K562 (cell line): ENCODE measurements around the gene ETV2. TPM values are rescaled to one million over a fixed set of nuclear protein-coding genes. Genes with fewer than 3 reads are reported as not detected.
A peak's percentile ranks its signal among the peaks of the same experiment; 100 is the strongest.

ENCODE experiments used
- ATF1 ChIP-seq, 2 experiments: fragments of 450-650 bp in 1 of 2; IDR thresholded peaks; 2 replicates each; pipeline ENCODE4 v1.6.1; 2016; ENCODE audit warnings: missing compliant biosample characterization in 1 of 2, missing genetic modification characterization in 1 of 2
- CAMTA2 ChIP-seq: fragments of 250-450 bp; sonication (Bioruptor Pico); conservative IDR thresholded peaks from 2 replicates; pipeline ENCODE4 v1.5.1; 2022
- CREBBP ChIP-seq: IDR thresholded peaks from one replicate; pipeline ENCODE4 v1.6.1; 2012; ENCODE audit warnings: low read depth, mild to moderate bottlenecking, control low read depth, inconsistent platforms, low read length
- HCFC1 ChIP-seq: IDR thresholded peaks from 2 replicates; pipeline ENCODE4 v1.6.1; 2012; ENCODE audit warnings: low read depth, low read length, improper control_type of control experiment
- MCM2 ChIP-seq: fragments of 450-650 bp; IDR thresholded peaks from 2 replicates; pipeline ENCODE4 v1.6.1; 2017; ENCODE audit warnings: low read depth, mild to moderate bottlenecking
- MXI1 ChIP-seq: IDR thresholded peaks from 2 replicates; pipeline ENCODE4 v1.6.1; 2011; ENCODE audit warnings: low read depth, mild to moderate bottlenecking, improper control_type of control experiment, low read length
- PML ChIP-seq: IDR thresholded peaks from 2 replicates; pipeline ENCODE4 v1.6.1; 2012; ENCODE audit warnings: low read length, inconsistent platforms
- PYGO2 ChIP-seq: fragments of 450-650 bp; IDR thresholded peaks from 2 replicates; pipeline ENCODE4 v1.6.1; 2016; ENCODE audit warnings: mild to moderate bottlenecking, missing genetic modification characterization, moderate library complexity, missing compliant biosample characterization
- RBM25 ChIP-seq: fragments of 200-400 bp; formaldehyde crosslinking; IDR thresholded peaks from 2 replicates; pipeline ENCODE4 v1.6.1; 2018; ENCODE audit warnings: low read length, low read depth, moderate library complexity; ENCODE audit not compliant: severe bottlenecking
- RFX5 ChIP-seq: IDR thresholded peaks from 2 replicates; pipeline ENCODE4 v1.6.1; 2011; ENCODE audit warnings: low read depth, mild to moderate bottlenecking, improper control_type of control experiment, low read length
- ZC3H8 ChIP-seq: fragments of 450-650 bp; IDR thresholded peaks from 2 replicates; pipeline ENCODE4 v1.6.1; 2017
- ZNF324 ChIP-seq: fragments of 250-450 bp; sonication (Bioruptor Pico); IDR thresholded peaks from 2 replicates; pipeline ENCODE4 v1.4.0; 2020; ENCODE audit warnings: mild to moderate bottlenecking
- ZNF766 ChIP-seq: fragments of 200-800 bp; sonication (Bioruptor generic); conservative IDR thresholded peaks from 2 replicates; pipeline ENCODE4 v1.6.1; 2016; ENCODE audit warnings: missing genetic modification characterization, missing compliant biosample characterization
- ZNF77 ChIP-seq: fragments of 250-450 bp; sonication (Bioruptor Pico); IDR thresholded peaks from 2 replicates; pipeline ENCODE4 v1.5.0; 2020
- polyA plus RNA-seq, 8 experiments: library from polyadenylated mRNA; depleted of rRNA in 4 of 8; stranded (reverse) in 5 of 8; unstranded in 3 of 8; fragments of >200 nt; fragmentation: Nextera tagmentation in 2 of 8; fragmentation: Illumina TruSeq in 1 of 8; extraction: Ambion mirVana in 2 of 8; extraction: Trizol in 1 of 8; gene quantifications; 2 replicates each; pipeline versions ENCODE4 v1.2.1 to v1.2.3, GENCODE V29; 2011 to 2014; ENCODE audit warnings: inconsistent platforms in 1 of 8, missing spikeins in 1 of 8
- total RNA-seq, 7 experiments: library from RNA; depleted of rRNA in 6 of 7; stranded (reverse); fragments of >200 nt in 6 of 7; fragmentation: Illumina TruSeq in 2 of 7; extraction: Trizol in 2 of 7; gene quantifications; 2 replicates each; pipeline versions ENCODE4 v1.2.1 to v1.2.3, GENCODE V29; 2011 to 2021; ENCODE audit warnings: low replicate concordance in 1 of 7
- TF ChIP-seq, protein P1 (sequence below): fragments of 250-450 bp; sonication (Bioruptor Pico); IDR thresholded peaks from 2 replicates; pipeline ENCODE4 v1.5.0; 2020; ENCODE audit warnings: mild to moderate bottlenecking, borderline replicate concordance
- TF ChIP-seq, protein P2 (sequence below): fragments of 450-650 bp; formaldehyde crosslinking; IDR thresholded peaks from 2 replicates; pipeline ENCODE4 v1.4.0; 2020; ENCODE audit warnings: mild to moderate bottlenecking, moderate library complexity
- TF ChIP-seq, protein P3 (sequence below), 3 experiments: fragments of 200-800 bp in 1 of 3; fragments of 250-450 bp in 1 of 3; fragments of 450-650 bp in 1 of 3; sonication (Bioruptor Pico) in 1 of 3; sonication (Bioruptor generic) in 1 of 3; formaldehyde crosslinking in 1 of 3; IDR thresholded peaks; 2 replicates each; pipeline versions ENCODE4 v1.6.1 to v1.8.0; 2016 to 2022; ENCODE audit warnings: mild to moderate bottlenecking in 2 of 3, missing genetic modification characterization in 2 of 3, missing compliant biosample characterization in 1 of 3, moderate library complexity in 1 of 3
- TF ChIP-seq, protein P4 (sequence below): sonication (generic); formaldehyde crosslinking; IDR thresholded peaks from 2 replicates; pipeline ENCODE4 v1.8.0; 2022; ENCODE audit warnings: missing genetic modification reagents, mild to moderate bottlenecking, borderline replicate concordance

The ETV2 gene
- total and polyA plus RNA-seq, 9 of the 15 experiments (the other 6 are each of a cell fraction or from before 2014, with no cell fraction given) = 0.11 to 3.7 (median 0.55) TPM

DNA sequence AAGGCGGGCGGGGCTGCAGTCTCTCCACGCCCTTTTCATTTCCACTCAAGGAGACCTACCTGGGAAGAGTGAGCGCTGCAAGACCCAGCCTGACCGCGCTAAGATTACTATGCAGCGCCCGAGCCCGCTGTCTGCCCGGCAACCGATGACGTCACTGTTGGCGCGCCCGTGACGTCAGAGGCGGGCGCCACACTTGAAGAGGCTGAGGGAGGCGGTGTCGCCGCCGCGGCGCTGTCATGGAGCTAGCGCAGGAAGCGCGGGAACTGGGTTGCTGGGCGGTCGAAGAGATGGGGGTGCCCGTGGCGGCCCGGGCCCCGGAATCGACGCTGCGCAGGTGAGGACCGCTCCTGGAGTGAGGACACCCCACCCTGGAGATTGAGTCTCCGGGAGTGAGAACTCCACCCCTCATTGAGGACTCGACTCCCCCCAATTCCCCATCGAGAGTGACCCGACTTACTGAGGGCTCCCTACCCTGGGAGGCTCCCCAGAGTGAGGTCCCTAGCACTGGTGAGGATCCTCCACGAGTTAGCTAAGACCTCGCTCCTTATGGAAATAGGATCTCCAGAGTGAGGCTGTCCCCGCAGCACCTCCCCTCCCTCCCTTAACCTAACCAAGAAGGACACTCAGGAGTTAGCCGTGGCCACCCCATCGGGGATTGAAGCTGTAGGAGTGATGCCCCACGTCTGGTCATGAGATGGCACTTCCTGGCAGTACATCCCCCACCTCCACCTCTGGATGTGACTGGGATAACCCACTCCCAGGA lies 28.8 kb upstream of the ETV2 start, which contains the start of gene HAUS5 (continued):
- TF ChIP-seq CAMTA2 (CRISPR knock-in tag) (no peak), MXI1 (no peak), PYGO2 (tag) (no peak), ZC3H8 (no peak), RBM25 (no peak), ATF1 (CRISPR knock-in tag; IDR thresholded peaks at IDR 0.05) (peak; percentile 99), ATF1 (tag; IDR thresholded peaks at IDR 0.05) (peak; percentile 100), HCFC1 (peak; percentile 83), CREBBP (no peak), MCM2 (no peak), RFX5 (peak; percentile 100), ZNF324 (CRISPR knock-in tag) (0 out of 2 replicates have a peak, but pooled peaks have one; percentile 18), ZNF766 (CRISPR knock-in tag) (peak; percentile 47; the same call in 1 of the 2 replicates), ZNF77 (no peak), PML (peak; percentile 79)
- TF ChIP-seq, protein P1, sequence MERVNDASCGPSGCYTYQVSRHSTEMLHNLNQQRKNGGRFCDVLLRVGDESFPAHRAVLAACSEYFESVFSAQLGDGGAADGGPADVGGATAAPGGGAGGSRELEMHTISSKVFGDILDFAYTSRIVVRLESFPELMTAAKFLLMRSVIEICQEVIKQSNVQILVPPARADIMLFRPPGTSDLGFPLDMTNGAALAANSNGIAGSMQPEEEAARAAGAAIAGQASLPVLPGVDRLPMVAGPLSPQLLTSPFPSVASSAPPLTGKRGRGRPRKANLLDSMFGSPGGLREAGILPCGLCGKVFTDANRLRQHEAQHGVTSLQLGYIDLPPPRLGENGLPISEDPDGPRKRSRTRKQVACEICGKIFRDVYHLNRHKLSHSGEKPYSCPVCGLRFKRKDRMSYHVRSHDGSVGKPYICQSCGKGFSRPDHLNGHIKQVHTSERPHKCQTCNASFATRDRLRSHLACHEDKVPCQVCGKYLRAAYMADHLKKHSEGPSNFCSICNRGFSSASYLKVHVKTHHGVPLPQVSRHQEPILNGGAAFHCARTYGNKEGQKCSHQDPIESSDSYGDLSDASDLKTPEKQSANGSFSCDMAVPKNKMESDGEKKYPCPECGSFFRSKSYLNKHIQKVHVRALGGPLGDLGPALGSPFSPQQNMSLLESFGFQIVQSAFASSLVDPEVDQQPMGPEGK (CRISPR knock-in tag) = no peak
- TF ChIP-seq, protein P2, sequence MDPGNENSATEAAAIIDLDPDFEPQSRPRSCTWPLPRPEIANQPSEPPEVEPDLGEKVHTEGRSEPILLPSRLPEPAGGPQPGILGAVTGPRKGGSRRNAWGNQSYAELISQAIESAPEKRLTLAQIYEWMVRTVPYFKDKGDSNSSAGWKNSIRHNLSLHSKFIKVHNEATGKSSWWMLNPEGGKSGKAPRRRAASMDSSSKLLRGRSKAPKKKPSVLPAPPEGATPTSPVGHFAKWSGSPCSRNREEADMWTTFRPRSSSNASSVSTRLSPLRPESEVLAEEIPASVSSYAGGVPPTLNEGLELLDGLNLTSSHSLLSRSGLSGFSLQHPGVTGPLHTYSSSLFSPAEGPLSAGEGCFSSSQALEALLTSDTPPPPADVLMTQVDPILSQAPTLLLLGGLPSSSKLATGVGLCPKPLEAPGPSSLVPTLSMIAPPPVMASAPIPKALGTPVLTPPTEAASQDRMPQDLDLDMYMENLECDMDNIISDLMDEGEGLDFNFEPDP (CRISPR knock-in tag) = 0 out of 2 replicates have a peak, but pooled peaks have one; percentile 72
- TF ChIP-seq, protein P3, sequence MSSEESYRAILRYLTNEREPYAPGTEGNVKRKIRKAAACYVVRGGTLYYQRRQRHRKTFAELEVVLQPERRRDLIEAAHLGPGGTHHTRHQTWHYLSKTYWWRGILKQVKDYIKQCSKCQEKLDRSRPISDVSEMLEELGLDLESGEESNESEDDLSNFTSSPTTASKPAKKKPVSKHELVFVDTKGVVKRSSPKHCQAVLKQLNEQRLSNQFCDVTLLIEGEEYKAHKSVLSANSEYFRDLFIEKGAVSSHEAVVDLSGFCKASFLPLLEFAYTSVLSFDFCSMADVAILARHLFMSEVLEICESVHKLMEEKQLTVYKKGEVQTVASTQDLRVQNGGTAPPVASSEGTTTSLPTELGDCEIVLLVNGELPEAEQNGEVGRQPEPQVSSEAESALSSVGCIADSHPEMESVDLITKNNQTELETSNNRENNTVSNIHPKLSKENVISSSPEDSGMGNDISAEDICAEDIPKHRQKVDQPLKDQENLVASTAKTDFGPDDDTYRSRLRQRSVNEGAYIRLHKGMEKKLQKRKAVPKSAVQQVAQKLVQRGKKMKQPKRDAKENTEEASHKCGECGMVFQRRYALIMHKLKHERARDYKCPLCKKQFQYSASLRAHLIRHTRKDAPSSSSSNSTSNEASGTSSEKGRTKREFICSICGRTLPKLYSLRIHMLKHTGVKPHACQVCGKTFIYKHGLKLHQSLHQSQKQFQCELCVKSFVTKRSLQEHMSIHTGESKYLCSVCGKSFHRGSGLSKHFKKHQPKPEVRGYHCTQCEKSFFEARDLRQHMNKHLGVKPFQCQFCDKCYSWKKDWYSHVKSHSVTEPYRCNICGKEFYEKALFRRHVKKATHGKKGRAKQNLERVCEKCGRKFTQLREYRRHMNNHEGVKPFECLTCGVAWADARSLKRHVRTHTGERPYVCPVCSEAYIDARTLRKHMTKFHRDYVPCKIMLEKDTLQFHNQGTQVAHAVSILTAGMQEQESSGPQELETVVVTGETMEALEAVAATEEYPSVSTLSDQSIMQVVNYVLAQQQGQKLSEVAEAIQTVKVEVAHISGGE (CRISPR knock-in tag; IDR thresholded peaks at IDR 0.05) = 0 out of 6 replicates have a peak, but pooled peaks of 1 of the 3 experiments have one; percentile 44
- TF ChIP-seq, protein P4, sequence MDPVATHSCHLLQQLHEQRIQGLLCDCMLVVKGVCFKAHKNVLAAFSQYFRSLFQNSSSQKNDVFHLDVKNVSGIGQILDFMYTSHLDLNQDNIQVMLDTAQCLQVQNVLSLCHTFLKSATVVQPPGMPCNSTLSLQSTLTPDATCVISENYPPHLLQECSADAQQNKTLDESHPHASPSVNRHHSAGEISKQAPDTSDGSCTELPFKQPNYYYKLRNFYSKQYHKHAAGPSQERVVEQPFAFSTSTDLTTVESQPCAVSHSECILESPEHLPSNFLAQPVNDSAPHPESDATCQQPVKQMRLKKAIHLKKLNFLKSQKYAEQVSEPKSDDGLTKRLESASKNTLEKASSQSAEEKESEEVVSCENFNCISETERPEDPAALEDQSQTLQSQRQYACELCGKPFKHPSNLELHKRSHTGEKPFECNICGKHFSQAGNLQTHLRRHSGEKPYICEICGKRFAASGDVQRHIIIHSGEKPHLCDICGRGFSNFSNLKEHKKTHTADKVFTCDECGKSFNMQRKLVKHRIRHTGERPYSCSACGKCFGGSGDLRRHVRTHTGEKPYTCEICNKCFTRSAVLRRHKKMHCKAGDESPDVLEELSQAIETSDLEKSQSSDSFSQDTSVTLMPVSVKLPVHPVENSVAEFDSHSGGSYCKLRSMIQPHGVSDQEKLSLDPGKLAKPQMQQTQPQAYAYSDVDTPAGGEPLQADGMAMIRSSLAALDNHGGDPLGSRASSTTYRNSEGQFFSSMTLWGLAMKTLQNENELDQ (CRISPR knock-in tag) = no peak
